Neural crest cell (in vitro differentiated cells): Measurements from ENCODE around the gene BAMBI. TPM values are rescaled to one million over a fixed set of nuclear protein-coding genes. Genes with fewer than 3 reads are reported as not detected.

Experiments
- DNase-seq: peaks from one replicate; pipeline ENCODE4 v3.0.0; 2021; ENCODE audit warnings: low read depth, mixed read lengths, low spot score
- H3K27ac Mint-ChIP-seq: one replicate; pipeline ENCODE4 v1.8.0; 2021; ENCODE audit warnings: mild to moderate bottlenecking, mixed read lengths; ENCODE audit not compliant: unreplicated experiment
- H3K27me3 Mint-ChIP-seq: 2 replicates; pipeline ENCODE4 v1.8.0; 2021; ENCODE audit warnings: low read depth, mild to moderate bottlenecking, mixed read lengths
- H3K36me3 Mint-ChIP-seq: 2 replicates; pipeline ENCODE4 v1.8.0; 2021; ENCODE audit warnings: low read depth, mild to moderate bottlenecking, mixed read lengths
- H3K4me1 Mint-ChIP-seq: 2 replicates; pipeline ENCODE4 v1.8.0; 2021; ENCODE audit warnings: mixed read lengths
- H3K4me3 Mint-ChIP-seq: one replicate; pipeline ENCODE4 v1.8.0; 2021; ENCODE audit warnings: mild to moderate bottlenecking, mixed read lengths
- H3K9me3 Mint-ChIP-seq: 2 replicates; pipeline ENCODE4 v1.8.0; 2021; ENCODE audit warnings: mixed read lengths
- total RNA-seq: library from RNA; stranded (reverse); gene quantifications from 2 replicates; pipeline ENCODE4 v1.2.1, GENCODE V29; 2021
- TF ChIP-seq, protein P1 (sequence below): fragments of 200-600 bp; sonication (generic); conservative IDR thresholded peaks from 2 replicates; pipeline ENCODE4 v1.5.0; 2021; ENCODE audit warnings: antibody characterized with exemption, mild to moderate bottlenecking

The BAMBI gene
- total RNA-seq, 1 donor from 2014 or later, result 5.5 TPM

DNA sequence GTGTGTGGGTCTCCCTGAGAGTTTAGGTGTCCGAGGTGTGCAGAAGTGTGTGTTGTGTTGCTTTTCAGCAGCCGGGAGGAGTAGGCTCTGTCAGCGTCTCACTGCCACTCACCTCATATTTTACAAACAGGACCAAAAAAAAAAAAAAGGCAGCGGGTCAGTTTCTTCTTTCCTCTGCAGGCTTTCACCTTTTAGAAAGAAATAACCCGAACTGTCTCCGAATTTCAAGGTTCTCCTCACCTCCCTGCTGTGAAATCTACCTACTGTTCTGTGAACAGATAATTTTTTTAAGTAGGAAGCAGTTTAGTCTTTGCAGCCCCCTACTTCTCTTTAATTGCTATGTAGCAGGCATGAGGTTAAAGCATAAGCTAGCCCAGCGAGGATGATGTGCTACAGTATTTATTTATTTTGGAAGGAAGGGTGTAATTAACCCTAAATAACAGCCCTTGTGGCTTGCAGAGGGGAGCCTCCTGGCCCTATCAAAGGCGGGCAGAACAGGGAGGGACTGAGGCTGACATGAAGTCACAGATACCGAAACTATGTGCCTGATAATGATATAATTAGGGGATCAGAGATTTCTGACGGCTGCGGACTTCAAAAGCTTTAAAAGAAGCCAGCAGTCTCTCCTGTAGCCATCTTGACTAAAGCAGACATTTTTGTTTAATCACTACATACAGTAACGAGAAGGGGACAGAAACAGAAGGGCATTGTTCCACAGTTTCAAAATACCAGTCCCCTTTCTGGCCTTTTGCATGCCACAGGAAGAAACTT, 1.6 kb downstream of the BAMBI start:
- Mint-ChIP-seq H3K36me3 (peaks cover 3% of the 10 kb centered on the region), H3K9me3 (no peaks in the 10 kb centered on the region), H3K27ac (peak overlapping the region; percentile 12), H3K27me3 (peaks cover 73% of the 10 kb centered on the region), H3K4me1 (peaks cover 36% of the 10 kb centered on the region), H3K4me3 (peak overlapping the region; percentile 89)
- no peak for DNase-seq
- TF ChIP-seq, protein P1, sequence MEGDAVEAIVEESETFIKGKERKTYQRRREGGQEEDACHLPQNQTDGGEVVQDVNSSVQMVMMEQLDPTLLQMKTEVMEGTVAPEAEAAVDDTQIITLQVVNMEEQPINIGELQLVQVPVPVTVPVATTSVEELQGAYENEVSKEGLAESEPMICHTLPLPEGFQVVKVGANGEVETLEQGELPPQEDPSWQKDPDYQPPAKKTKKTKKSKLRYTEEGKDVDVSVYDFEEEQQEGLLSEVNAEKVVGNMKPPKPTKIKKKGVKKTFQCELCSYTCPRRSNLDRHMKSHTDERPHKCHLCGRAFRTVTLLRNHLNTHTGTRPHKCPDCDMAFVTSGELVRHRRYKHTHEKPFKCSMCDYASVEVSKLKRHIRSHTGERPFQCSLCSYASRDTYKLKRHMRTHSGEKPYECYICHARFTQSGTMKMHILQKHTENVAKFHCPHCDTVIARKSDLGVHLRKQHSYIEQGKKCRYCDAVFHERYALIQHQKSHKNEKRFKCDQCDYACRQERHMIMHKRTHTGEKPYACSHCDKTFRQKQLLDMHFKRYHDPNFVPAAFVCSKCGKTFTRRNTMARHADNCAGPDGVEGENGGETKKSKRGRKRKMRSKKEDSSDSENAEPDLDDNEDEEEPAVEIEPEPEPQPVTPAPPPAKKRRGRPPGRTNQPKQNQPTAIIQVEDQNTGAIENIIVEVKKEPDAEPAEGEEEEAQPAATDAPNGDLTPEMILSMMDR, result no peak

DNA sequence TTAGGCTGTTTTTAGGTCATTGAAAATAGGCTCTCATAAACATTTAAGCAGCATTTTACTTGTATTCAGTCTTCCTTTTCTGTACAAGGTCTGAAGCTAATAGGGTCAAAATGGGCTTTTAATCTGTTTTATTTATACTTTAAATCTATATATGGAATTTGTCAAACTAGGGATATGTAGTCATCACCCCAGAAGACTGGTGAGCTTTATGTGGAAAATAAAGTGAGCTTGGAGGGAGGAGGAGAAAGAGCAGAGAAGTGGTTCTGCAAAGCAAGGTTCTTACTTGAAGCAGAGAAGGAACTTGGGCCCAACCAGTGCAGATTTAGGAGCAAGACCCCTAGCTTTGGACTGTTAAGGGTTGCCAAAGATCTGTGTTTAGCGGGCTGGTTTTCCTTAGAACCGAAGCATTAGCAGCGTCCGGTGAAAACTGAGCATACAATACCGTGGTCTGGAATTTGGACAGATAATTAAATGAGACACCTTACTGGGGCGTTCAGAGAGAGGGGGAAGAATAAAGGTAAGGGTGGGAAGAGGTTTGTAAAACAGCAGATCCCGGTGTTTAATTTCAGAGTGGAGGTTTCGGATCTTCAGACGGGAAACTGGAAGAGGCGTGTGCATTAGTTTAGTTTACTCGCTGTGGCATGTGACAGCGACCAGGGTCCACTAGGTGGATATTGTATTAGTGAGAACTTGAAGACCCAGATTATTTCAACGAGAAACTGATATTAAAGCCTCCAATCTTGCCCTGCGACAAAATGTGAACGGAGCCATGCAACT, 2.4 kb downstream of the BAMBI start:
- Mint-ChIP-seq H3K36me3 (peaks cover 3% of the 10 kb centered on the region), H3K27me3 (peaks cover 64% of the 10 kb centered on the region), H3K9me3 (no peaks in the 10 kb centered on the region), H3K27ac (no peak overlapping the region), H3K4me1 (peaks cover 36% of the 10 kb centered on the region), H3K4me3 (peak overlapping the region; percentile 89)
- TF ChIP-seq, protein P1, result peak; percentile 70
- no peak for DNase-seq

DNA sequence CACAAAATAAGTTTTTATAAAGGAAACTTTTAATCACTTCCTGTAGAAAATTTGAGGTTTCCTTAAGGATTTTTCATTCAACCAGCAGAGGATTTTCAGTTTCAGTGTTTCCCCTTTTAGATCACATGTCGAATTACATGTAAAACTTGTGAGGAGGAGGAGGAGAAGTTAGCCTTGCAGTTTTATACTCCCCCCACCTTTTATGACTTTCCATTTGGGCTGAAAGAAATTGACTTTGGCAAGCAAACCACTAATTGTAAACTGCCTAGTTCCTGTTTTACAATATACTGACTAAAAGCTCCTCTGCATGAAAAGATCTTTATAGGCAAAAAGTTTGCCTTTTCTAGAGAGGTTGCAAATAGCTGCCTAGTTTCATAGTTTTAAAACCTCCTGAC, 3.0 kb downstream of the BAMBI start:
- H3K9me3 Mint-ChIP-seq, result no peaks in the 10 kb centered on the region
- no peak for DNase-seq
- H3K4me1 Mint-ChIP-seq, result peaks cover 36% of the 10 kb centered on the region
- peaks cover 3% of the 10 kb centered on the region for H3K36me3 Mint-ChIP-seq
- no peak overlapping the region for H3K27ac Mint-ChIP-seq
- peaks cover 58% of the 10 kb centered on the region for H3K27me3 Mint-ChIP-seq
- H3K4me3 Mint-ChIP-seq, result peak overlapping the region; percentile 89
- TF ChIP-seq, protein P1, result peak; percentile 17

DNA sequence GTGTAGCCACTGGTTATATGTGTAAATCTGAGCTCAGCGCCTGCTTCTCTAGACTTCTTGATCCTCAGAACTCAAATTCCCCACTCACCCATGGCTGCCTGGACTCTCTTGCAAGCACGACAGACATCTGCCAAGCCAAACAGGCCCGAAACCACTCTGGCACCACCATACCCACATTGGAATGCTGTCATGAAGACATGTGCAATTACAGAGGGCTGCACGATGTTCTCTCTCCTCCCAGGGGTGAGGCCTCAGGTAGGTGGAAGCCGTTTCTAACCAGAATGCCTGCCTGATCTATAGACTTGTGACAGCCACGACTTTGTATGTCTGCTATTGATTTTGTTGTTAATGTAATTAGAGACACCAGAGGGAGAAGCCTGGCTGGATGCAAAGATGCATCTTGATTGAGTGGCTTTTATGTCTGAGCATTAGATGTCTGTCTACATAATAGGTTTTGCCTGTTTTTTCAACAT, 4.0 kb downstream of the BAMBI start:
- peaks cover 34% of the 10 kb centered on the region for H3K4me1 Mint-ChIP-seq
- H3K36me3 Mint-ChIP-seq, result peaks cover 3% of the 10 kb centered on the region
- DNase-seq, result no peak
- TF ChIP-seq, protein P1, result no peak
- no peak overlapping the region for H3K27ac Mint-ChIP-seq
- H3K4me3 Mint-ChIP-seq, result peak overlapping the region; percentile 64
- H3K9me3 Mint-ChIP-seq, result no peaks in the 10 kb centered on the region
- peaks cover 50% of the 10 kb centered on the region for H3K27me3 Mint-ChIP-seq

DNA sequence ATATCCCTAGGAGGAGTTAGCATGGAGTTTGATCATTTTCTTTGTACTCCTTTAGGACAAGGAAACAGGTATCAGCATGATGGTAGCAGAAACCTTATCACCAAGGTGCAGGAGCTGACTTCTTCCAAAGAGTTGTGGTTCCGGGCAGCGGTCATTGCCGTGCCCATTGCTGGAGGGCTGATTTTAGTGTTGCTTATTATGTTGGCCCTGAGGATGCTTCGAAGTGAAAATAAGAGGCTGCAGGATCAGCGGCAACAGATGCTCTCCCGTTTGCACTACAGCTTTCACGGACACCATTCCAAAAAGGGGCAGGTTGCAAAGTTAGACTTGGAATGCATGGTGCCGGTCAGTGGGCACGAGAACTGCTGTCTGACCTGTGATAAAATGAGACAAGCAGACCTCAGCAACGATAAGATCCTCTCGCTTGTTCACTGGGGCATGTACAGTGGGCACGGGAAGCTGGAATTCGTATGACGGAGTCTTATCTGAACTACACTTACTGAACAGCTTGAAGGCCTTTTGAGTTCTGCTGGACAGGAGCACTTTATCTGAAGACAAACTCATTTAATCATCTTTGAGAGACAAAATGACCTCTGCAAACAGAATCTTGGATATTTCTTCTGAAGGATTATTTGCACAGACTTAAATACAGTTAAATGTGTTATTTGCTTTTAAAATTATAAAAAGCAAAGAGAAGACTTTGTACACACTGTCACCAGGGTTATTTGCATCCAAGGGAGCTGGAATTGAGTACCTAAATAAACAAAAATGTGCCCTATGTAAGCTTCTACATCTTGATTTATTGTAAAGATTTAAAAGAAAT, 4.8 kb downstream of the BAMBI start:
- Mint-ChIP-seq H3K36me3 (peaks cover 3% of the 10 kb centered on the region), H3K4me1 (peaks cover 34% of the 10 kb centered on the region), H3K27ac (no peak overlapping the region), H3K27me3 (peaks cover 45% of the 10 kb centered on the region), H3K4me3 (no peak overlapping the region), H3K9me3 (no peaks in the 10 kb centered on the region)
- TF ChIP-seq, protein P1, result no peak
- DNase-seq, result no peak
